B cell (primary cell): ENCODE data around the gene PRLH. TPM values are rescaled to one million over a fixed set of nuclear protein-coding genes. Genes with fewer than 3 reads are reported as not detected.
"Not testable (repeated sequence)": the region's sequence is repeated elsewhere in the genome, so short reads cannot be mapped to it uniquely, and the experiment has no call there.

ENCODE experiments used
- ATAC-seq: fragments of 200-7000 bp; cut with Tn5 transposase; one replicate; pipeline ENCODE4 v1.10.0; 2021; ENCODE audit warnings: low read depth, mild to moderate bottlenecking, moderate number of reproducible peaks, moderate library complexity
- CTCF ChIA-PET: fragments of 350-600 bp; sonication (Branson Sonifier 250); formaldehyde crosslinking; loops from one replicate; lab custom pipeline; 2021; ENCODE audit warnings: antibody characterized with exemption, inconsistent platforms; lab: Charles Lee
- POLR2A ChIA-PET: fragments of 350-600 bp; sonication (Branson Sonifier 250); formaldehyde crosslinking; loops from one replicate; lab custom pipeline; 2021; ENCODE audit warnings: antibody characterized with exemption; lab: Charles Lee
- DNase-seq: peaks from one replicate; pipeline ENCODE4 v3.0.0; 2013
- H2AFZ ChIP-seq: 2 replicates; pipeline ENCODE4 v1.6.1; 2012; ENCODE audit warnings: mild to moderate bottlenecking, low read depth, low read length; ENCODE audit not compliant: insufficient read depth, poor library complexity, severe bottlenecking
- H3K27ac ChIP-seq, 2 donors: 1 replicate in 1 of 2; 2 replicates in 1 of 2; pipeline ENCODE4 v1.5.1; 2012 to 2013; ENCODE audit warnings: low read length in 2 of 2, mild to moderate bottlenecking in 2 of 2, moderate library complexity in 1 of 2
- H3K27me3 ChIP-seq, 4 experiments: fragments of 200-600 bp in 1 of 4; sonication (generic) in 1 of 4; replicated peaks in 1 of 4; 1 replicate in 2 of 4; 2 replicates in 2 of 4; pipeline versions ENCODE4 v1.6.1 to v1.7.0; 2013 to 2016; ENCODE audit warnings: low read length in 3 of 4, mild to moderate bottlenecking in 2 of 4, mixed read lengths in 1 of 4, moderate library complexity in 1 of 4; ENCODE audit not compliant: insufficient read depth in 4 of 4, control insufficient read depth in 3 of 4; ENCODE audit errors: control extremely low read depth in 1 of 4
- H3K36me3 ChIP-seq, 2 experiments: replicated peaks in 1 of 2; 1 replicate in 1 of 2; 2 replicates in 1 of 2; pipeline versions ENCODE4 v1.6.1 to v1.7.1; 2013; ENCODE audit warnings: low read length in 1 of 2; ENCODE audit not compliant: insufficient read depth in 2 of 2, control insufficient read depth in 1 of 2; ENCODE audit errors: control extremely low read depth in 1 of 2, extremely low read depth in 1 of 2
- H3K4me1 ChIP-seq, 2 donors: fragments of 200-600 bp in 1 of 2; sonication (generic) in 1 of 2; 1 replicate in 1 of 2; 2 replicates in 1 of 2; pipeline versions ENCODE4 v1.5.1 to v1.6.1; 2013 to 2017; ENCODE audit warnings: low read length in 2 of 2; ENCODE audit not compliant: control insufficient read depth in 2 of 2, insufficient read depth in 2 of 2
- H3K4me2 ChIP-seq: replicated peaks from 2 replicates; pipeline ENCODE3; 2012; ENCODE audit warnings: mild to moderate bottlenecking, low read depth, low read length; ENCODE audit not compliant: poor library complexity, severe bottlenecking
- H3K4me3 ChIP-seq, 5 experiments: fragments of 200-600 bp in 1 of 5; sonication (generic) in 1 of 5; 1 replicate in 3 of 5; 2 replicates in 2 of 5; pipeline versions ENCODE4 v1.5.1 to v1.7.0; 2011 to 2016; ENCODE audit warnings: low read length in 4 of 5, mild to moderate bottlenecking in 4 of 5, low read depth in 2 of 5, control low read depth in 1 of 5, moderate library complexity in 1 of 5; ENCODE audit not compliant: insufficient read depth in 1 of 5; ENCODE audit errors: control extremely low read depth in 1 of 5, extremely low read depth in 1 of 5
- H3K79me2 ChIP-seq: fragments of 200-600 bp; sonication (generic); one replicate; pipeline ENCODE4 v1.6.0; 2016; ENCODE audit warnings: low read length; ENCODE audit not compliant: control insufficient read depth, insufficient read depth
- H3K9ac ChIP-seq: fragments of 200-600 bp; sonication (generic); 2 replicates; pipeline ENCODE4 v1.6.1; 2017; ENCODE audit warnings: mild to moderate bottlenecking, low read length, moderate library complexity
- H3K9me3 ChIP-seq, 3 donors: one replicate each; pipeline versions ENCODE4 v1.6.1 to v1.7.1; 2013; ENCODE audit warnings: low read length in 2 of 3; ENCODE audit not compliant: control insufficient read depth in 2 of 3, insufficient read depth in 1 of 3; ENCODE audit errors: control extremely low read depth in 1 of 3
- H4K20me1 ChIP-seq: 2 replicates; pipeline ENCODE4 v1.6.0; 2012; ENCODE audit warnings: mild to moderate bottlenecking, low read length; ENCODE audit not compliant: insufficient read depth, control insufficient read depth, poor library complexity, severe bottlenecking
- H3K27ac Mint-ChIP-seq: one replicate; pipeline ENCODE4 v1.8.0; 2021; ENCODE audit warnings: mixed read lengths
- H3K27me3 Mint-ChIP-seq: one replicate; pipeline ENCODE4 v1.8.0; 2021; ENCODE audit warnings: mixed read lengths
- H3K4me1 Mint-ChIP-seq: one replicate; pipeline ENCODE4 v1.8.0; 2021; ENCODE audit warnings: mixed read lengths
- H3K4me3 Mint-ChIP-seq: one replicate; pipeline ENCODE4 v1.8.0; 2021; ENCODE audit warnings: mixed read lengths
- H3K9me3 Mint-ChIP-seq: one replicate; pipeline ENCODE4 v1.8.0; 2022; ENCODE audit warnings: mixed read lengths; ENCODE audit not compliant: insufficient read depth
- CTCF ChIP-seq: fragments of 200-600 bp; IDR thresholded peaks from one replicate; pipeline ENCODE4 v1.8.0; 2022; ENCODE audit warnings: antibody characterized with exemption, mild to moderate bottlenecking
- EZH2 ChIP-seq: IDR thresholded peaks from 2 replicates; pipeline ENCODE4 v1.6.1; 2012; ENCODE audit warnings: borderline replicate concordance, low read depth, mild to moderate bottlenecking, moderate library complexity, low read length; ENCODE audit not compliant: insufficient read depth, poor library complexity, severe bottlenecking
- whole genome bisulfite sequencing: methylation state at CpG from one replicate; pipeline ENCODE4 v1.1.5; 2013; ENCODE audit warnings: missing lambda C conversion rate; ENCODE audit not compliant: insufficient coverage; 5-methylcytosine and 5-hydroxymethylcytosine counted together
- intact Hi-C: fragments of 100-400 bp; cut with micrococcal nuclease; formaldehyde crosslinking; loops from one replicate; pipeline ENCODE4 v1.10.0; 2022
- polyA plus RNA-seq: library from polyadenylated mRNA; depleted of rRNA; stranded (reverse); fragments of >200 nt; gene quantifications from 2 replicates; pipeline ENCODE4 v1.2.3, GENCODE V29; 2012
- total RNA-seq, 2 donors: library from RNA; stranded (reverse); fragments of 120-200 nt in 1 of 2; gene quantifications; 1 replicate in 1 of 2; 2 replicates in 1 of 2; pipeline versions ENCODE4 v1.2.3 to v1.2.4, GENCODE V29; 2013 to 2022

PRLH gene
- total and polyA plus RNA-seq, 2 donors (not counting 1 experiment from before 2014, with no cell fraction given): not detected

- Histone ChIP-seq H4K20me1 (no peaks in the 10 kb centered on the region), H3K27ac (no peak overlapping the region), H3K4me1 (peaks cover 9 to 10% of the 10 kb centered on the region in 2 donors), H3K79me2 (no peaks in the 10 kb centered on the region), H3K4me3 (no peak overlapping the region), H3K36me3 (no peaks in the 10 kb centered on the region), H3K4me2 (no peak overlapping the region), H2AFZ (no peak overlapping the region), H3K27me3 (peaks cover 0 to 4% (median 0%) of the 10 kb centered on the region in 4 experiments), H3K9ac (no peak overlapping the region), H3K9me3 (no peaks in the 10 kb centered on the region)
- POLR2A ChIA-PET: interaction anchor here (1.0 kb wide), 1 partner anchor 10 kb away, joined by 4 read pairs; no protein-coding TSS in a partner anchor
- H3K4me3 Mint-ChIP-seq: no peak overlapping the region
- H3K4me1 Mint-ChIP-seq: peaks cover 18% of the 10 kb centered on the region
- intact Hi-C loops: no loop called here
- TF ChIP-seq CTCF: no peak
- no peak for TF ChIP-seq EZH2
- no peaks in the 10 kb centered on the region for H3K9me3 Mint-ChIP-seq
- no peak overlapping the region for H3K27ac Mint-ChIP-seq
- peaks cover 3% of the 10 kb centered on the region for H3K27me3 Mint-ChIP-seq
- DNase-seq (no peak), ATAC-seq (no peak)
- CTCF ChIA-PET: no interaction called here
- 27% methylated on average over 5 of the region's 5 CpGs for WGBS
Measured at GRCh38 chr2:237594514-237594871, 28.1 kb downstream of the PRLH start.

- H3K27ac ChIP-seq, ATAC-seq, H3K4me1 ChIP-seq, H3K27ac Mint-ChIP-seq, H3K4me3 ChIP-seq, H3K36me3 ChIP-seq, POLR2A ChIA-PET, H3K27me3 ChIP-seq, H3K79me2 ChIP-seq, H3K4me3 Mint-ChIP-seq, H3K9me3 Mint-ChIP-seq, H3K9me3 ChIP-seq, intact Hi-C loops, H3K9ac ChIP-seq, H3K4me2 ChIP-seq, H3K27me3 Mint-ChIP-seq, H2AFZ ChIP-seq, H4K20me1 ChIP-seq, DNase-seq: not testable (repeated sequence)
- CTCF ChIA-PET: interaction anchor here (0.6 to 1.6 kb wide), 2 partner anchors 24 to 379 kb away, joined by 3 to 4 read pairs; no protein-coding TSS in a partner anchor
- WGBS: 83% methylated on average over 1 of the region's 5 CpGs
- H3K4me1 Mint-ChIP-seq: peaks cover 12% of the 10 kb centered on the region
Measured at GRCh38 chr2:237595829-237596519, 29.6 kb downstream of the PRLH start.
